ENCODE results near the gene TM4SF1.

The TM4SF1 gene

DNA sequence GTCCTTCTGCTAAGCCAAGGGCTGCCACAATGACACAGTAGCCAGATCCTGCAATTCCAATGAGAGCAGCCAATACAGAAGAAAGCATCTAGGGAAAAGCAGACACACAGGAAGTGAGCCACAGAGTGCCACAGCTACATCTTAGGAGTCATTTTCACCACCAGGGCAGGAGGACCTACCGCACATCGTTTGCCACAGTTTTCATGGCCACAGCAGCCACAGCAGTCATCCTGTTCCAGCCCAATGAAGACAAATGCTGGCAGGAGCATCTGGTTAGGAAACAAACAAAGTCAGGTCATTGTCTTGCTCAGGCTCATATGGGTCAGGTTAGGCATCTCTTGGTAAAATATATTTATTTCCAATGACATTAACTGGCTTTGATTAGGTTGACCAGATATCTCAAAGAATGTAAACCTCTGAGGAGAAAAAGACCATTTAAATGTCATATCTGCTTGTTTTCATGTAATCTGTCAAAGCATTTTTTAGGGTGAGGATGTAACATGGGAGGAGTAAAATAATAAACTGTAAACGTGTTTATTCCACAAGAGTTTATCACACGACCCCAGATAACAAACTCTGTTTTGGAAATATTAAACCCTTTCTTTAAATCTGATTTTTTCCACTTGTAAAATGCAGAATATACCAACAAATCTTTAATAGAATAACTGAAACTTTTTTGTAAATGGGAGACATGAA, 1.8 kb downstream of the TM4SF1 start:
- no peak for DNase-seq (ENCODE audit: low read depth)

DNA sequence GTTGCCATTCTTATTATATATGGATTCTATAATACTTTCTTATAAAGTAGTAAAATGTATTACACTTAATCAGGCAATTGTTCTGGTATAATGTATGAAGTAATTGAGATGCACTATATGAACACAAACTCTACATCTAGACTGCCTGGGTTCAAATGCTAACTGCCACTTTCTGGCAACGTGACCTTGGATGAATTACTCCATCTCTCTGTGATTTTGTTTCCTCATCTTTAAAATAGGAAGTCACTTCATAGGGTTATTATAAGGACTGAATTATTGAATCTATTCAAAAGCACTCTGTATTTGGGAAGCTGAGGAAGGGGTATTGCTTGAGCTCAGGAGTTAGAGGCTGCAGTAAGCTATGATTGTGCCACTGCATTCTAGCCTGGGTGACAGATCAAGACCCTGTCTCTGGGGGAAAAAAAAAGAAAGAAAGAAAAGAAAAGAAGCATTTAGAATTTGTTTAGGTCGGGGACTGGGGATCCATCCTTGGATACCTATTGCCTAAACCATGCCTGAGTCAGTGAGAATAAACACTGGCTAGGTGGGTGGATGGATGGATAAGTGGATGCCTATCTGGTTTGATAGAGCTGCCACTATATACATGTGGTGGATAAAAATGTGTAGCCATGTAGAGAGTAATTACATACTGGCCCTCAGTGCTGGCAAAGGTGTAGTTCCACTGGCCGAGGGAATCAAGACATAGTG, 2.5 kb downstream of the TM4SF1 start:
- no peak for DNase-seq (ENCODE audit: low read depth)

DNA sequence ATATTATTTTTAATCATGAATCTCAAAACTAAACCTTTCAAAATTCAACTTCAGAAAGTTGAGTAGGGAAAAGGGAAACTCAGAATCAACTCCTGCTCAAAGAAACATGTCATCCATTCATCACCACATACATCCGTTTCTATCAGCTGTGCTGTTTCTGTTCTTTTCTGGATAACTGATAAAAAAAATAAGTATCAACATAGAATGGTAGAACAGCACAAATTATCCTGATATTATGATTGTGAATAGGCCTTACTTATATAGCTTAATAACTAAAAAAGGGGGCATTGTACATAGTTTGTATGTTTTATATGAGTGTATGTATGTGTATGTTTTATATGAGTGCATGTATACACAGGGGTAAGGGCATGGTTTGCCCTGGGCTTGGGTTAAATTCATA, 3.1 kb downstream of the TM4SF1 start:
- no peak for DNase-seq (ENCODE audit: low read depth)

DNA sequence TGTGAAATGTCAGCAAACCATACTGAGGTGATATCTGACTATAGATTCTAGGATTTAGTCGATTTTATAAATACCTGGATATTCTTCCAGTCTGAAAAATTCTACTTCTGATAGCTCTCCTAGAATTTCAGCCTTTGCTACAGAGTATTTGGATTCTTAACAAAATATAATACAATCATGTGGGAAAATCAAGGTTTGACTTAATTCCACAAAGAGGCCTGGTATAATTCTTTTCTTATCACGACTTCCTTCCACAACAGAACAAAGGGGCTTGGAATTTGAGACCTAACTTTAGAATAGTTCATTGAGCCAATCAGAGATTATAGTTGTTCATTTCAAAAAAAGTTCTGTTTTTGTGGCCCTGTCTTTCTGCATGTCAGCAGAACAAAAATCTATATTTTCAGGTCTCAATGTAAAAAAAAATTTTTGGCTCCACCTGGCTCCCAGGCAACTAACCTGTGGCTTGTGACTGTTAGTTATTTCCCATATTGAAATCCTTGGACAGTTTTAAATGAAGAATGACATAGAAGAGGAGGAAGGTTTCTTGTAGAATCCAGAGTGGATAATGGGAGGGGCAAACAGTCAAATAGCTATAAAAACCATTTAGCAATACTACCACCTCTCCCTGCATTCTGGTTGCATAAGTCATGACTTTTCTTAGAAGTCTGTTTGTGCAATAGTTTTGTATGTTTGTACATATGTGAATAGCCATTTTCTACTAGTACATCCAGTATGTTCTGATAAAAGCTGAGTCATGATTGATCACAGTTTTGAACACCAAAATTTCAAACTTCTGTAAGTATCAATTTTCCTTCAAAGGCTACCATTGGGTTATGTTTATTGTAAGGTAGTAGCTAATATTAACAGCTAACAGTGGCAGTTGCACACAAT, 4.0 kb downstream of the TM4SF1 start:
- DNase-seq (ENCODE audit: low read depth) = no peak

DNA sequence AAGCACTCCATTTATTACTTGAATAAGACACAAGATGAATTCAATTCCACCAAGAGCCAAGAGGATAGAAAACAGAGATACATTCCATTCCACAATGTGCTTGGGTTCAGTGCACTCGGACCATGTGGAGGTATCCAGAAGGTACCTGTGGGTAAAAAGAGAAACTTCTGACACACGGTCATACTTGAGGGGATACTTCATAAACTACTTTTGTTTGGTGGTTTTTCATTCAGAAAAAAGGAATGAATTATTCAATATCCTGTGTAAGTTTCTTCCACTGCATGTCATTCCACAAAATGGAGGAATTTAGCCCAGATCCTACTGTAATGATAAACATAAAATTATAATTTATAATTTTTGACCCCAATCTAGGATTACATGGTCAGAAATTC, 5.7 kb downstream of the TM4SF1 start:
- no peak for DNase-seq (ENCODE audit: low read depth)

DNA sequence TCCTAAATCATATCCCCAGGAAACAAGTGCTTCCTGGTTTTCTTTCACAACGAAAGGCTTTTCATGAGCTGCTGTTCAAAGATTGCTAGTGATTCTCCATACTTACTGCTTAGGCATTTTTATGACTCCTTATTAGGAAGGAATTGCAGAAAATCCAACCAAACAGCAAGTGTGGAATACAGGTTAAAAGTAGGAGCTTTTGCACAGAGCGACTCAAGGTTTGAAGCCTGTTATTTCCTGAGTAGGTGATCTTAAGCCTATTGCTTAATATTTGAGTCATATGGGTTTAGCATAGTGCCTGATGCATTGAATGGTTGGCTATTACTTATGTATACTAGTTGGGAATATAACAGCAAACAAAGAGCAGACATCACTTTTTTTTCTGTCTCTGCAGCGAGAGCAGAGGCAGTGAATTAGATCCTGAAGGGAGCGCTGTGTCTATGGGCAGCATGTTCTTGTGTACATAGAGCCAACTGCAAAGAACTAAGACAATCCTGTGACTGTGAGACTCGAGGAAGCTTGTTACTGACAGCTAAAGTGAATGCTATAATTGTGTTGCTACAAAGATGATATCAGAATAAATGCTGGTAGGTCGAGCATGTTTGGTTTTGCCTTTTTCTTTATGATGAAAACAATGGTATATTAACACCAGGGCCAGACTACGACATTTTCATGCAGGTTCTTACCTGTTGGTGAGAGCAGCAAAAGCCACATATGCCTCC, 6.3 kb downstream of the TM4SF1 start:
- DNase-seq (ENCODE audit: low read depth) = no peak

DNA sequence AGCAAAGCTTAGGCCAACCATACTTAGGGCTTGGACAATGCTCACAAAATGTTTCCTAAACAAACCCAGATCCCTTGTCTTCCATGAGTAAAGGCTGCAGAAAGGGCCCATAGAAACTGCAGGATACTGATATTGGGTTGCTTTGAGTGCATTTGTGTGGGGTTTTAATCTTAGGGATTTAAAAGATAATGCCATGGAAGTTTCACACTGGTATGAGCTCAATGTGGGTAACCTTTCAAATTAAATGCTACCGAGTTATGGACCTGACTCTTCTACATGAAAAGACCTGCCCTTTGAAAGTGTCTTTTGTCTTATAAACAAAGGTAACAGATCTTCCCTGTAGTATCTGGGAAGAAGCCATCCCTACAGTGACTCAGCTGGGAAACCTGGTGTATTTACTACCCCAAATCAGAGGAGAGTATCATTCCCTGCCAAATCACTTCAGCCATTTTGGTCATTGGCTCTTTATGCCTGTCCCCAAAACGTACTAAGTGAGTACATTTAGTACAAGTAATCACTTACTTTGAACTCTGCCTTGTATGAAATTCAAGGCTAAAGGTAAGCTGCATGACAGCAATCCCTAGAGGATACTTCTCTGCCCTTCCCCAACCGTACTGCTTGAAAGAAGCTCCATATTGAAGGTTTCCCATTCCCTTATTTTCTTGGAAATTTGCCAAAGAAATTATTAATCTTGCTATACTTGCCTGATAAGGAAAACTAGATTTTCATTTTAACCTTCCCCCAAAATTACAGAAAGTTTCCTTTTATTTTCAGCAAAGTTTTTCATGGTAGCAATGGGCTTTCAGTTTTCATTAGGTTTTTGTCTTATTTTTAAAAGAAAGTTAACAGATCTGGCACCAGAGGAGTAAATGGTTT, 7.2 kb downstream of the TM4SF1 start:
- DNase-seq (ENCODE audit: low read depth) = no peak

DNA sequence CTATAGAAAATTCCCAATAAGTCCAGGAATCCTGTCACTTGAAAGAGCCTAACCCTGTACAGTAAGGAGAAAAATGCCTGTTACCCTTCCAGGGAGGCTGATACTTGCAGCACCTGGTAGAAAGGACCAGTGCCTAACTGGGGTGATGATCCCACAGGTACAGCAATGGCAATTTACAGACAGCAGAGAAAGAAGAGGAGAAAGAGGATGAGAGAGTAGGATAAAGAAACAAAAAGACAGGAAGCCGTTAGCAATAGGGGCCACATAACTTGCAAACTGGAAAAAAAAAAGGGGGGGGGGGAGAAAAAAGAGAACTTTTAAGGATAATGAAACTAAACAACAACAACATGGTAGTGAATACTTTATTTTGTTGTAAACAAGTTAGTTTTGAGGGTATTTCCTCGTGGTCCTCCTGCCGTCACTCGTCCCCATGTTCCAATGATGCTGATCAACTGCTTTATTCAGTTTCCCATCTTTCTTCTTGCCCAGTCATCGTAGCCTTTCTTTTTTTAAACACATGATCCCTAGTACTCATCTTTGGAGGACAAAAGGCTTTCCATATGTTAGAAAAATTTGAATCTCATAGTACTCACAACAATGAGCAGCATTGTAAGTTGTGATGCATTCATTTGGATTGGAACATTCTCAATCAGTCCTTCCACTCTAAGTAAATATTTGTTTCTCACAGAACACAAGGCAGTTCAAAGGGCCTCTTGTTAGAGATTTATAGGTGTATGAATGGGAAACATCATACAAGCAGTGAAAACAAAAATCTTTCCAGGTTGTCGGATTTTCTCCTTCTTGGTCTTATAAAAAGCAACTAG, 8.6 kb downstream of the TM4SF1 start:
- DNase-seq (ENCODE audit: low read depth) = no peak

DNA sequence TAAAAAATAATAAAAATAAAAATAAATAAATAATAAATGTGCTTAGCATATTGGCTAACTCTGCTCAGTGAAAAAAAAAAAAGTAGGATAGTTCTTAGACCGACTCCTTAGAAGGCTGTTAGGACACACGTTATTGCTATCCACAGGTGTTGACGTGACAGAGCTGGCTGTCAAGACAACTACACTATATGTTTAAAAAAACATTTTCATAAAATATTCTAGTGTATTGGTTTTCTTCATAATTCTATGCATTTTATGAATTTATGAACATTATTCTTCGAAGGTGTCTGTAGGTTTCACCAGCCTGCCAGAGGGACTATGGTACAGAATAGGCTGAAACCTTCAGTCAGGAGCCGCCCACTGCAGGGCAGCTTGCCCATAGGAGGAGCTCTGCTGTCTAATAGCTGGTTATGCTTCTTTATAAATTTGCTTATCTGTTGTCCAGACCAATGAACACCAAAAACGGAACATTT, 9.2 kb downstream of the TM4SF1 start:
- DNase-seq (ENCODE audit: low read depth) = no peak

DNA sequence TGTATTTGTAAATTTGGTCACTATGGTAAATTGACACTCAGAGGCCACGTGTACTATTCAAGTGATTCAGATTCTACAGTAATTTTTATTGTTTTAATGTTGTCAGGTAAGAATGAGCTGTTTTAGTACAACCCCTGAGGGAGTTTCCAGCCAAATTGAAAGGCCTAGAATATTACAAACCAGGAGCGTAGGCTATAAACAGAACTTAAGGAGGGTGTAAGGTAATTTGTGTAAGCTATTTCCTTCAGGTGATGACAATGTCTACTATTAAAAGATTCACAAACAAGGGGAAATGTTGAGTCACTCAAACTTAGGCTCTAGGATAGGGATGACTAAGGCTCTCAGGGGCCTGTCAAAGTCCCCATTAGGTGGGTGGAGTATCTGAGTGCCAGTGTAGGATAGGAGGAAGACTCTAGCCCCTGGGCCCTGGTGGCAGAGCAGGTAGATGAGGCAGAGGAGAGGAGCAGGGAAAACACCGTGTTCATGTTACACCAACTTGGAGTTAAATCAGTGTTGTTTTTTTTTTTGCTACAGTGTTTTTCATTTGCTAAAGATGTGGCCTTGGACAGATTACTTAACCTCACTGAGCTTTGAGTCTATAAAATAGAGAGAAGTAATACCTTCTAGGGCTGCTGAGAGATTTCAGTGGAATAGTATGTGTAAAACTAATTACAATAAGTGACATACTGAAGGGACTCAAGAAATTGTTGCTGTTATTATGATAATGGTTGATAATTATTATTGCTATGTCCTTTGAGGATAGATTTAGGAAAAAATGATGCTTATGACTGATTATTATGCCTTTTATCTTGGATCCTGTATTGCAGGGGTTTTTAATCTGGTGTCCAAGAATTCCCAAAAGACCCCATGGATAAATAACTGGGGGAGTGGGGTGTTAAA, 10.3 kb downstream of the TM4SF1 start:
- no peak for DNase-seq (ENCODE audit: low read depth)

DNA sequence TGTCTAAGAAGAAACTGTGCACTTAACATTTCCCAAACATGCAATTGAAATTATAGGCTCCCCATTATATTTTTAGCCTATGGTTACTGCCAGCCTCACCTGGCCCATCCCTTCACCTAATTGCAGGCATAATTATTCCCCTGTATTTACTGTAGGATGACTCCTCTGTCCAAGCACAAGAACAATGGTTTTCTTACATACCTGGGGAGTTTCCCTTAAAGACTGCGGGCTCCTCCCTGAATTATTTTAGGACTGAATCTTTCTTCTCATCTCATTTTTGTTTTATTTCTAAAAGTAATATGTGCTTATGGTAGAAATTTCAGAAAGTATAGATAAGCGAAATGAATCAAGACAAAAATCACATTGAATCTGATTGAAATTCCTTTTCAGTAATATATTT, 11.4 kb downstream of the TM4SF1 start:
- DNase-seq (ENCODE audit: low read depth) = no peak

DNA sequence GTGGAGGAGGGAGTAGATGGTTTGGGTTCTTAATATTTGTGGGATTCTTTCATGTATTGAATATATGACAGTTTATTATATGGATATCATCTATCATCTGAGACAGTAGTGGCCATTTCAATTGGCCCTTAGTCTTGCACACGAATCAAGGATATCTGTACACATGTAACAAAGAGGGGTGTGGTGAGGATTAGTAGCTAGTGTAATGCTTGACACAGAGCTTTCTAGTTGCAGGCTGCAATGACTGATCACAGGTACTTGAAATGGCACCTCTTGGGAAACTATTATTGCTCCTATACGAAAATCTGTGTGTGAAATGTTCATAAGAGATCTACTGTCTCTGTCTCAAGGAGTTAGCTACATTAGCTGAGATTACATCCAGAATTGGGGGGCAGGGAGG, 12.8 kb downstream of the TM4SF1 start:
- no peak for DNase-seq (ENCODE audit: low read depth)

DNA sequence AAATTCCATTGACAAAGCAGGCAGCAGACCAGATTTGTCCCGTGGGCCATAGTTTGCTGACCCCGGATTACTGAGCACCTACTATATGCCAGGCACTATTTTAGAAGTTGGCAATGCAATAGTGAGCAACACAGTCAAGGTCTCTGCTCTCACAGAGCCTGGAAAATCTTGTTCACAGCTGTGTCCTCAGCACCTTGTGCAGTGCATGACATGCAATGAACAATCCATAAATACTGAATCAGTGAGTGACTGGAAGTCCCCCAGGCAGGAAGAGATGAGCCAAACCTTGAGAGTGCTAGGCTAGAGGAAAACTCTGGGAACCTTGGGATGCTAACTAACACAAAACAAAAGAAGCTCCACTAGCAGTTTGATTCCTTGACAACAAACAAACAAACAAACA, 14.4 kb downstream of the TM4SF1 start:
- DNase-seq (ENCODE audit: low read depth) = no peak

DNA sequence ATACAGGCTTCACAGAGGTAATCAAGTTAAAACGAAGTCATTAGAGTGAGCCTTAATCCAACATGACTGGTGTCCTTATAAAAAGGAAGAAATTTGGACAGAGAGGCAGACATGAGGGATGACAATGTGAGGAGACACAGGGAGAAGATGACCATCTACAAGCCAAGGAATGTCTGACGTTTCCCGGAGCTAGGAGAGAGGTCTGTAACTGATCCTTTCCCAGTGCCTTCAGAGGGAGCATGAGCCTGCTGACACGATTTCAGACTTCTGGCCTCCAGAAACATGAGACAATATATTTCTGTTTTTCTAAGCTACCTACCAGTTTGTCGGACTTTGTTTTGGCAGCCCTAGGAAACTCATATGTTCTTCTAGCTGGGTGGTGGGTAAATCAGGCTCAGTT, 15.1 kb downstream of the TM4SF1 start:
- no peak for DNase-seq (ENCODE audit: low read depth)

DNA sequence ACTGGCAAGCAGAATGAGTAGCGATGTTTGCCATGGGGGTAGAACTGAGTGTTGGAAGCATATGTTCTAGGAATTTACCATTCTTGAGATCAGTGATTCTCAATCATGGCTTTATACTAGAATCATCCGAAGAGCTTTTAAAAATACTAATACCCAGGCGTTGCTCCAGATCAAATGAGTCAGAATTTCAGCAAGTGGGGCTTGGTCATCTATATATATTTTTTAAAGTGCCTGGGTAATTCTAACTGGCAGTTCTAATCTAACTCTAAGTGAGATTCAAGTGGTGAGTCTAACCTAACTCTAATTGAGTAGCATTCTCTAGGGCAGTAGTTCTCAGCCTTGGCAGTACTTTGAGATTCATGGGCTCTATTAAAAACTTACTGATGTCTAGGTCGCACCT, 20.8 kb downstream of the TM4SF1 start:
- no peak for DNase-seq (ENCODE audit: low read depth)

DNA sequence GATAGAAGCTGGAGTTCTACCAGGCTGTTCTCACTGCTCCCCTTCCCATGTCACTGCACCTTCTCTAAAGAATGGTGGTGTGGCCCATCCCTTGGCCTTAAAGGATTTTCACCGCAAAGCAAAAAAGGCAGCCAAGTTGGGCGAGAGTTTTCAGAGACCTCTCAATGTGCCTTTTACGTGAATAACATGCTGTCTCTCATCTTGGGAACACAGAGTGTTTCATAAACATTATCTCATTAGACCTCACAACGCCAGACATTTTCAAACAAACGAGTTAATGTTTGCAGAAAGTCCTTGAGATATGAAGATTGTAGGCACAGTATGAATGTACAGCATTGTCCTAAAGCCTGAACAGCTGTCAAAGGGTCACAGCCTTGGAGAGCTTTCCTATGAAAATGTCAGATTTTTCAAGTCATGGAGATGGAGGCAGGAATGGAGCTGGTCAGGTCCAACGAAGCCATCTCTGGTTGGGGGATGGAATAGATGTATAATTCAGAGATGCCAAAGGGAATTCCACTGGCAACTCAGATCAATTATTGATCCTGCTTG, 21.3 kb downstream of the TM4SF1 start:
- no peak for DNase-seq (ENCODE audit: low read depth)

DNA sequence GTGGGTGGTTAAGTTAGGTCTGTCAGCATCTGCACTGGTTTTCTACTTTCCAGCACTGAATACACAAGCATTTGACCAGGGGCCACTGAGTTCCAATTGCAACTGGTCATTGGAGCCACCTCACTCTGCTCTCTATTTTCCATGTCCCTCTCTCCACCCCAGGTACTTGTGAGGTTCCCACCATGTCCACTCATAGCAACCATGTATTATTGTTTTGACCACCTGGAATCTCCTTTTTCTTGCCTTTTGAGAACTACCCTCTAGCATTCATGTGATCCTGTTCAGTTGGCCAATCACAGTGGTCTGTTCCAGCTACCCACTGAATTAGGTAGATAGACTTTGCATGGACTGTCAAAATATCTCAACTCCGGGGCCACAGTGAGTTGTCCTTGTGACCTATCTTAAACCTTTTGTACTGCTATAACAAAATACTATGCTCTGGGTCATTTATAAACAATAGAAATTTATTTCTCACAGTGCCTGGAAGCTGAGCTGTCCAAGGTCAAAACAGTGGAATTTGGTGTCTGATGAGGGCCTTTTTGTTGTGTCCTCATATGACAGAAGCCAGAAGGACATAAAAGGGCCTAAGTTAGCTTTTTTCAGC, 23.8 kb downstream of the TM4SF1 start:
- DNase-seq (ENCODE audit: low read depth) = no peak

DNA sequence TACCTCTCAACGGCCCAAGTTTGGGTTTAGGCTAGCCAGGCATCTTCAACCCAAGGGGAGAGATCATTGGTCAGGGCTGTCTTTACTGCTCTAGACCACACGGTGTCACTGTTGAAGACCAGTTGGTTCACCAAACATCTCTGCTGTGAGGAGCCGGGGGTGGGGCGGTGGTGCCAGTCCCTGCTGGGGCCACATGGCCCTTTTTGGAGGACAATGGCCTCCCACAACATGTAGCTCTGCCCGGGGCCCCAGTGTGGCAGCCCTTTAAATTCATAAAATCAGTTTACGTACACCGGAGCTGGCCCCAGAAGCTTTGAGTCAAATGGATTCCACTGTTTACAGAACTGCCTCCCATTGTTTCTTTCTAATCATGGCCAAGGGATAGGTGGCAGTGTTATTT, 24.9 kb downstream of the TM4SF1 start:
- DNase-seq (ENCODE audit: low read depth) = peak; percentile 4

DNA sequence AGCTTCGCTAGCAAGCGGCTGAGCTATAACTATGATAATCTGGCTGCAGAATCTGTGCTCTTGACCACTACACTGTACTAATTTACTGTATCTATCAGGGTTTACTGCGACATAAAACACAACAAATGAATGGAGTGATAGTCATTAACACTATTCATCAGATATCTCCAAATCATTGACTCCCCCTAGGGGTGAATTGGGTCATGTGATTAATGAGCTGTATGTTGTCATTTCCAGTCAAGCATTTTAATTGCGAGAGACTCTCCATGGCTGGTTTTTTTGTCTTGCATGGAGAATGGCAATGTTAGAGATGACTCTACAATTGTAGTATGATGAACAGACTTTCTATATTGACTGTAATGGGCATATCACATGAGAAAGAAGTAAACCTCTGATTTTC, 33.5 kb downstream of the TM4SF1 start:
- no peak for DNase-seq (ENCODE audit: low read depth)

Data from stimulated activated CD8-positive, alpha-beta memory T cell treated with anti-CD3 and anti-CD28 coated beads, Interleukin-4, amount 100 ng/mL, for 24 hours (primary cell).